ENCODE results near the gene CYBA. TPM values are rescaled to one million over a fixed set of nuclear protein-coding genes. Genes with fewer than 3 reads are reported as not detected.

Gene CYBA
- total and polyA plus RNA-seq, 9 donors = 41.9 to 69.3 (median 50.4) TPM

DNA sequence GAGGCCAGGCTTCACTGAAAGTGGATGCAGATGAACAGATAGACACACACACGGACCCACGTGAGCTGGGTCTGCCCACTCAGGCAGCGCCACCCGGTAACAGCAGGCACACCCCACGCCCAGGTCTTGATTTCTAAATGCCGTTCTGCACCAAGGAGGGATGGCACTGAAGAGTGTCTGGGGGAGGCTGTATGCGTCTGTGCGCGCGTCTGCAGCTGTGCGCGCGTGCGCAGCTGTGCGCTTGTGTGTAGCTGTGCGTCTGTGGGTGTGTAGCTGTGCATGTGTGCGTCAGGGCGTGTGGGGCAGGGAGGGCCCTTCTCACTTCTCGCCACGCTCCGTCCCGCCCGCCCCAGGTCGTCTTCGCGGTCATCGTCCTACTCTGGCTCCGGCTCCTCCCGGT is 28.0 kb downstream of the CYBA start:
- WGBS (ENCODE audit: insufficient coverage) = 96% methylated on average over 29 of the region's 29 CpGs
- Histone ChIP-seq H3K27me3 (ENCODE audit: control insufficient read depth, insufficient read depth, low read length) (no peaks in the 10 kb centered on the region), H3K36me3 (ENCODE audit: control insufficient read depth, insufficient read depth, low read length) (peaks cover 78% of the 10 kb centered on the region), H3K9me3 (replicated peaks; ENCODE audit: control insufficient read depth, low read depth, low read length) (no peaks in the 10 kb centered on the region), H3K4me3 (ENCODE audit: low read length) (no peak overlapping the region), H3K4me1 (ENCODE audit: control insufficient read depth, insufficient read depth, low read length) (peaks cover 6% of the 10 kb centered on the region), H3K27ac (ENCODE audit: low read length) (no peak overlapping the region)
- no peak for DNase-seq

GRCh38 chr16:88622125-88622524 is 28.7 kb downstream of the CYBA start:
- Histone ChIP-seq H3K27me3 (ENCODE audit: control insufficient read depth, insufficient read depth, low read length) (no peaks in the 10 kb centered on the region), H3K27ac (ENCODE audit: low read length) (no peak overlapping the region), H3K4me1 (ENCODE audit: control insufficient read depth, insufficient read depth, low read length) (peaks cover 6% of the 10 kb centered on the region), H3K36me3 (ENCODE audit: control insufficient read depth, insufficient read depth, low read length) (peaks cover 76% of the 10 kb centered on the region), H3K4me3 (ENCODE audit: low read length) (no peak overlapping the region), H3K9me3 (replicated peaks; ENCODE audit: control insufficient read depth, low read depth, low read length) (no peaks in the 10 kb centered on the region)
- WGBS (ENCODE audit: insufficient coverage) = 92% methylated on average over 19 of the region's 19 CpGs
- no peak for DNase-seq

GRCh38 chr16:88619859-88620815 is 30.7 kb downstream of the CYBA start:
- Histone ChIP-seq H3K36me3 (ENCODE audit: control insufficient read depth, insufficient read depth, low read length) (peaks cover 70% of the 10 kb centered on the region), H3K27me3 (ENCODE audit: control insufficient read depth, insufficient read depth, low read length) (no peaks in the 10 kb centered on the region), H3K4me3 (ENCODE audit: low read length) (no peak overlapping the region), H3K9me3 (replicated peaks; ENCODE audit: control insufficient read depth, low read depth, low read length) (no peaks in the 10 kb centered on the region), H3K4me1 (ENCODE audit: control insufficient read depth, insufficient read depth, low read length) (peaks cover 14% of the 10 kb centered on the region), H3K27ac (ENCODE audit: low read length) (no peak overlapping the region)
- 94% methylated on average over 3 of the region's 14 CpGs for WGBS (ENCODE audit: insufficient coverage)
- no peak for DNase-seq

DNA sequence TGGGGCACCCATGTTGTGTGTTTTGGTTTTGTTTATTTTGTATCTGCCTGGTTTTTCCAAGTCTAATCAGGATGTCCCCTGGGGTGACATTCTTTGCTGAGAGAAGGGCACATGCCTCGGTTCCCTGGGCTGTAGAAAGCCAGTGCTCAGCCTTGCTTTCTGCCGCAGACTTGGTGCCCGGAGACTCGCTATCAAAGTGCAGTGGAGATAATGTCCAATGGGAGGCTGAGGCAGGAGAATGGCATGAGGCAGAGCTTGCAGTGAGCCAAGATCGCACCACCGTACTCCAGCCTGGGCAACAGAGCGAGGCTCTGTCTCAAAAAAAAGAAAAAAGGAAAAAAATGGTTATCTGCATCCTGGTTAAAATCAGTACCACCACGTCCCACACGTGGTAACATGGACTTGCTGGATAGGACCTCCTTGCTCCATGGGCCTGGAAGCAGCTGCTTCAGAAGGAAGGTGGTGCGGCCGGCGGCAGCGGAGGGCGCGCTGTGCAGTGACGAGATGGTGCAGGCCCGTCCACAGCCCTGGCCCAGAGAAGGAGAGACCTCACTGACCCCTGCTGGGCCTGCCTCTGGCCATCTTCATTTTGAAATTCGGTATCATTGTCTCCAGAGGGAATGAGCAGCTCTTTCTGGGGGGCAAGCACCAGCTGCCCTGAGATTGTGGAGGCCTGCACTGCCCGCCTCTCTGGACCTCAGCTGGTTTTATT is 31.7 kb downstream of the CYBA start:
- Histone ChIP-seq H3K27ac (ENCODE audit: low read length) (no peak overlapping the region), H3K4me1 (ENCODE audit: control insufficient read depth, insufficient read depth, low read length) (peaks cover 19% of the 10 kb centered on the region), H3K36me3 (ENCODE audit: control insufficient read depth, insufficient read depth, low read length) (peaks cover 62% of the 10 kb centered on the region), H3K27me3 (ENCODE audit: control insufficient read depth, insufficient read depth, low read length) (no peaks in the 10 kb centered on the region), H3K4me3 (ENCODE audit: low read length) (no peak overlapping the region), H3K9me3 (replicated peaks; ENCODE audit: control insufficient read depth, low read depth, low read length) (no peaks in the 10 kb centered on the region)
- no peak for DNase-seq
- 92% methylated on average over 19 of the region's 19 CpGs for WGBS (ENCODE audit: insufficient coverage)

DNA sequence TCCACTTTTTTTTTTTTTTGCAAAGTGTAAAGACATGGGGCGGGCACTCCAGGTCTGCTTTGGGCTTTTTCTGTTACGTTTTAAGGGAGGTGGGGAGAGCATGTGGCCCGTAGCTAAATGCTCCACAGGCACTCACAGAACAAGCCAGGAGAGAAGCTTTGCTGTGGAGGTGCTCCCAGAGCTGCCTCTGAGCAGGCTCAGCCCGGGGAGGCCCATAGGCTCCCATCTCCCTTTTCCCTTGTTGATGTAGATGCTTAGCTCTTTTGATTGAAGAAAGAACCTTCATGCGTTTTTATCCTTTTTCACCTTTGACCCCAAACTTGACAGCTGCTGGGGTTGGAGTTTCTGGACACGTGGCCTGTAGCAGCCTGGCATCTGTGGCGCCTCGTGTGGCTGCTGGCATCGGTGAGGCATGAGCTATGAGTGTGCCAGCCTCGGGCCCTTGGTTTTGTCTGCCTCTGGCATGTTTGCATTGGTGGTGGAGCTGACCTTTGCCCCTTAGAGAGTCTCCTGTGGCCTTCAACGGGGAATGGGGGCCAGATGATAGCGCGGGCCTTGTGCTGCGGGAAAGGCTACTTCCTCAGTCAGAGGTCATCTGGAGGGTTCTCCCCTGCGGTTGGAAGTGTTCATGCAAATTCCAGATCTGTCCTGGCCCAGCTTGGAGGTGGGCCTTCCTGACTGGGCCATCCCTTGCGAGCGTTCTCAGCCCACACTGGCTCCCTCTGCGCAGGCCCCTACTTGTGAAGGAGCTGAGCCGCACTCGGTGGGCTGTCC is 32.5 kb downstream of the CYBA start:
- peaks cover 58% of the 10 kb centered on the region for H3K36me3 ChIP-seq (ENCODE audit: control insufficient read depth, insufficient read depth, low read length)
- peaks cover 23% of the 10 kb centered on the region for H3K4me1 ChIP-seq (ENCODE audit: control insufficient read depth, insufficient read depth, low read length)
- no peak for DNase-seq
- 69% methylated on average over 16 of the region's 20 CpGs for WGBS (ENCODE audit: insufficient coverage)
- H3K4me3 ChIP-seq (ENCODE audit: low read length) = no peak overlapping the region
- H3K27me3 ChIP-seq (ENCODE audit: control insufficient read depth, insufficient read depth, low read length) = no peaks in the 10 kb centered on the region
- H3K27ac ChIP-seq (ENCODE audit: low read length) = no peak overlapping the region
- no peaks in the 10 kb centered on the region for H3K9me3 ChIP-seq (replicated peaks; ENCODE audit: control insufficient read depth, low read depth, low read length)

GRCh38 chr16:88617268-88618031 is 33.4 kb downstream of the CYBA start:
- Histone ChIP-seq H3K27ac (ENCODE audit: low read length) (no peak overlapping the region), H3K36me3 (ENCODE audit: control insufficient read depth, insufficient read depth, low read length) (peaks cover 55% of the 10 kb centered on the region), H3K27me3 (ENCODE audit: control insufficient read depth, insufficient read depth, low read length) (no peaks in the 10 kb centered on the region), H3K4me3 (ENCODE audit: low read length) (no peak overlapping the region), H3K4me1 (ENCODE audit: control insufficient read depth, insufficient read depth, low read length) (peaks cover 23% of the 10 kb centered on the region), H3K9me3 (replicated peaks; ENCODE audit: control insufficient read depth, low read depth, low read length) (no peaks in the 10 kb centered on the region)
- 74% methylated on average over 16 of the region's 20 CpGs for WGBS (ENCODE audit: insufficient coverage)
- no peak for DNase-seq

DNA sequence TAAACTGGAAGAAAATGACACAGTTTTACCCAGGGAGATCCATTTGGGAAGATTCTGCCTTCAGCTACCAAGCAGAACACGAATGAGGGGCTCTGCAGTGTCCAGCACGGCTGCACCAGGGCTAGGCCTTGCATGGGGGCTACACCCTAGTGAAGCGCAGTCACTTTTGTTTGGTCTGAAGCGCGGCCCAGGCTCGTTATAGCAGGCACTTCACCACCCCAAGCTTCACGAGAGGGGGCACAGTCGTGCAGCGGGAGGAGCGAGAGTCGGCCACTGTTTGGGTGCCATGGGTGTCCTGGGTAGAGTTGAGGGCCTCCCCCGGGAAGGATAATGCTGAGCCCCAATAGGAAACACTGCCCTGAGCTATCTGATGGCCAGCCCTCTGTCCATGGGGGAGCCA is 34.1 kb downstream of the CYBA start:
- no peak overlapping the region for H3K4me3 ChIP-seq (ENCODE audit: low read length)
- peaks cover 53% of the 10 kb centered on the region for H3K36me3 ChIP-seq (ENCODE audit: control insufficient read depth, insufficient read depth, low read length)
- DNase-seq = no peak
- 83% methylated on average over 3 of the region's 12 CpGs for WGBS (ENCODE audit: insufficient coverage)
- peaks cover 23% of the 10 kb centered on the region for H3K4me1 ChIP-seq (ENCODE audit: control insufficient read depth, insufficient read depth, low read length)
- no peaks in the 10 kb centered on the region for H3K9me3 ChIP-seq (replicated peaks; ENCODE audit: control insufficient read depth, low read depth, low read length)
- H3K27ac ChIP-seq (ENCODE audit: low read length) = no peak overlapping the region
- no peaks in the 10 kb centered on the region for H3K27me3 ChIP-seq (ENCODE audit: control insufficient read depth, insufficient read depth, low read length)

DNA sequence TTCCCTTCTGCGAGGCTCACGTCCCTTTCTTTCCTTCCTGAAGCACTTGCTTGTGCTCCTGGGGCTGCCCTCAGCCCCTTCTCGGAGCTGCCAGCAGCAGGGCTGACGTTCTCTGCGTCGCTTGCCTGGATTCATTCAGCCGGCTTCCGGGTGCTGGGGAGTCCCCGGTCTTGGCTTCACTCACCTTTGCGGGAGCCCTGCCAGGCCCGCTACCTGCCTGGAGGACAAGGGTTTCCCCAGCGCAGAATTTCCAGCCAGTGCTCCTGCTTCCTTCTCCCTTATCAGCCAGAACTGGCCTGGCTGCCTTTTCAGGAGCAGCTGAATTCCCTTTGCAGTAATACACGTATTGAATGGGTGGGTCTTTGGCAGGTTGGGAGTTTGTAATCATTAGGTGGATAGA is 34.5 kb downstream of the CYBA start:
- Histone ChIP-seq H3K9me3 (replicated peaks; ENCODE audit: control insufficient read depth, low read depth, low read length) (no peaks in the 10 kb centered on the region), H3K36me3 (ENCODE audit: control insufficient read depth, insufficient read depth, low read length) (peaks cover 56% of the 10 kb centered on the region), H3K4me3 (ENCODE audit: low read length) (no peak overlapping the region), H3K27ac (ENCODE audit: low read length) (no peak overlapping the region), H3K27me3 (ENCODE audit: control insufficient read depth, insufficient read depth, low read length) (no peaks in the 10 kb centered on the region), H3K4me1 (ENCODE audit: control insufficient read depth, insufficient read depth, low read length) (peaks cover 23% of the 10 kb centered on the region)
- no peak for DNase-seq
- 77% methylated on average over 11 of the region's 13 CpGs for WGBS (ENCODE audit: insufficient coverage)

- Histone ChIP-seq H3K27ac (ENCODE audit: low read length) (no peak overlapping the region), H3K9me3 (replicated peaks; ENCODE audit: control insufficient read depth, low read depth, low read length) (no peaks in the 10 kb centered on the region), H3K4me1 (ENCODE audit: control insufficient read depth, insufficient read depth, low read length) (peaks cover 23% of the 10 kb centered on the region), H3K36me3 (ENCODE audit: control insufficient read depth, insufficient read depth, low read length) (peaks cover 65% of the 10 kb centered on the region), H3K27me3 (ENCODE audit: control insufficient read depth, insufficient read depth, low read length) (no peaks in the 10 kb centered on the region), H3K4me3 (ENCODE audit: low read length) (no peak overlapping the region)
- DNase-seq = no peak
- WGBS (ENCODE audit: insufficient coverage) = 78% methylated on average over 19 of the region's 19 CpGs
Measured at GRCh38 chr16:88614818-88615580, 35.9 kb downstream of the CYBA start.
